GM12878 (cell line): ENCODE data around the gene RALGDS. TPM values are rescaled to one million over a fixed set of nuclear protein-coding genes. Genes with fewer than 3 reads are reported as not detected.
"Not testable (repeated sequence)": the region's sequence is repeated elsewhere in the genome, so short reads cannot be mapped to it uniquely, and the experiment has no call there.

Experiments
- ATAC-seq: fragments of 200-7000 bp; cut with Tn5 transposase; 3 replicates; pipeline ENCODE4 v1.9.1; 2020; ENCODE audit warnings: mild to moderate bottlenecking, moderate library complexity
- BruUV-seq: library from RNA; stranded (reverse); fragments of 400-500 nt; replicated peaks from 2 replicates; lab custom pipeline; 2021; lab: Mats Ljungman, UMichigan
- CTCF ChIA-PET: fragments of 300-600 bp; sonication (Branson Sonifier 250); formaldehyde crosslinking; extraction: SDS; loops from one replicate; lab custom pipeline; 2021; ENCODE audit warnings: inconsistent platforms; lab: Yijun Ruan, JAX
- POLR2A ChIA-PET: fragments of 350-600 bp; formaldehyde crosslinking; extraction: SDS; loops from one replicate; lab custom pipeline; 2021; ENCODE audit warnings: inconsistent platforms; lab: Charles Lee
- RAD21 ChIA-PET: fragments of 300-600 bp; sonication (Branson Sonifier 250); formaldehyde crosslinking; loops from one replicate; lab custom pipeline; 2023; ENCODE audit warnings: antibody characterized with exemption; ENCODE audit not compliant: unreplicated experiment; lab: Charles Lee
- SMC1A ChIA-PET: fragments of 300-600 bp; sonication (Branson Sonifier 250); formaldehyde crosslinking; loops from one replicate; lab custom pipeline; 2023; ENCODE audit not compliant: unreplicated experiment, uncharacterized antibody; lab: Charles Lee
- DNase-seq: peaks from one replicate; pipeline ENCODE4 v3.0.0-alpha.2; 2011; ENCODE audit warnings: low read depth, low spot score
- FAIRE-seq: peaks from 3 replicates; lab custom pipeline; 2011; peaks lifted over from hg19 to GRCh38; lab: Jason Lieb, UNC
- H2AFZ ChIP-seq: 2 replicates; pipeline ENCODE4 v1.6.0; 2011; ENCODE audit warnings: low read depth, low read length, control low read depth; ENCODE audit not compliant: control insufficient read depth
- H3K27ac ChIP-seq: 2 replicates; pipeline ENCODE4 v1.5.1; 2011; ENCODE audit warnings: control low read depth; ENCODE audit not compliant: control insufficient read depth, insufficient read depth
- H3K27me3 ChIP-seq, 2 experiments: replicated peaks in 1 of 2; 2 replicates each; pipeline versions ENCODE4 v1.6.0 to v1.6.1; 2011; ENCODE audit warnings: low read length in 1 of 2; ENCODE audit not compliant: control insufficient read depth in 2 of 2, insufficient read depth in 2 of 2
- H3K36me3 ChIP-seq, 2 experiments: 2 replicates each; pipeline ENCODE4 v1.5.1; 2011; ENCODE audit warnings: low read length in 1 of 2; ENCODE audit not compliant: control insufficient read depth in 2 of 2, insufficient read depth in 2 of 2
- H3K4me1 ChIP-seq: 2 replicates; pipeline ENCODE4 v1.6.1; 2011; ENCODE audit warnings: mild to moderate bottlenecking, low read length, moderate library complexity, mixed read lengths; ENCODE audit not compliant: control insufficient read depth, insufficient read depth
- H3K4me2 ChIP-seq: 2 replicates; pipeline ENCODE4 v1.6.0; 2011; ENCODE audit warnings: control low read depth; ENCODE audit not compliant: control insufficient read depth, insufficient read depth
- H3K4me3 ChIP-seq: fragments of 200-600 bp; sonication (generic); 2 replicates; pipeline ENCODE4 v1.5.1; 2016
- H3K79me2 ChIP-seq: 2 replicates; pipeline ENCODE4 v1.6.0; 2011; ENCODE audit warnings: low read length; ENCODE audit not compliant: control insufficient read depth, insufficient read depth
- H3K9ac ChIP-seq: 2 replicates; pipeline ENCODE4 v1.8.0; 2011; ENCODE audit warnings: low read length, control low read depth, mixed read lengths; ENCODE audit not compliant: control insufficient read depth, insufficient read depth
- H3K9me3 ChIP-seq: replicated peaks from 3 replicates; pipeline ENCODE4 v1.5.1; 2011; ENCODE audit warnings: mild to moderate bottlenecking, low read length; ENCODE audit not compliant: control insufficient read depth, insufficient read depth
- H4K20me1 ChIP-seq: 2 replicates; pipeline ENCODE4 v1.6.0; 2011; ENCODE audit not compliant: control insufficient read depth, insufficient read depth
- CHD2 ChIP-seq: IDR thresholded peaks from 2 replicates; pipeline ENCODE4 v1.6.1; 2011; ENCODE audit warnings: low read depth, low read length, improper control_type of control experiment, borderline replicate concordance
- ELK1 ChIP-seq: IDR thresholded peaks from 2 replicates; pipeline ENCODE4 v1.6.1; 2012; ENCODE audit warnings: low read depth, low read length, improper control_type of control experiment
- FOXM1 ChIP-seq: IDR thresholded peaks from 2 replicates; pipeline ENCODE4 v1.6.1; 2012; ENCODE audit warnings: low read depth, mild to moderate bottlenecking, inconsistent platforms, low read length, moderate library complexity
- HDAC2 ChIP-seq: fragments of 200-600 bp; sonication (generic); IDR thresholded peaks from 2 replicates; pipeline ENCODE4 v1.6.1; 2017
- KDM1A ChIP-seq: fragments of 200-600 bp; sonication (generic); IDR thresholded peaks from 2 replicates; pipeline ENCODE4 v1.6.1; 2016; ENCODE audit warnings: borderline replicate concordance
- MEF2B ChIP-seq: fragments of 450-650 bp; IDR thresholded peaks from 2 replicates; pipeline ENCODE4 v1.6.1; 2018; ENCODE audit warnings: mild to moderate bottlenecking, moderate library complexity; ENCODE audit not compliant: partially characterized antibody, poor library complexity, severe bottlenecking
- POLR2AphosphoS5 ChIP-seq: IDR thresholded peaks from 2 replicates; pipeline ENCODE4 v1.6.1; 2011; ENCODE audit warnings: mild to moderate bottlenecking, low read length, inconsistent platforms
- RAD51 ChIP-seq: fragments of 450-650 bp; IDR thresholded peaks from 2 replicates; pipeline ENCODE4 v1.6.1; 2016; ENCODE audit warnings: moderate library complexity, mild to moderate bottlenecking, inconsistent platforms
- STAT3 ChIP-seq: IDR thresholded peaks from 2 replicates; pipeline ENCODE4 v1.6.1; 2011; ENCODE audit warnings: low read depth, low read length, improper control_type of control experiment
- ZNF384 ChIP-seq: IDR thresholded peaks from 2 replicates; pipeline ENCODE4 v1.6.1; 2012; ENCODE audit warnings: low read depth, mild to moderate bottlenecking, low read length, improper control_type of control experiment, borderline replicate concordance
- ZNF622 ChIP-seq: fragments of 450-650 bp; IDR thresholded peaks from 2 replicates; pipeline ENCODE4 v1.6.1; 2017; ENCODE audit warnings: mild to moderate bottlenecking, inconsistent platforms
- WGBS: methylation state at CpG from one replicate; pipeline ENCODE4 v1.1.6; 2016; ENCODE audit warnings: low lambda C conversion rate; ENCODE audit not compliant: insufficient replicate concordance, insufficient coverage; ENCODE audit errors: missing lambda C conversion rate; 5-methylcytosine and 5-hydroxymethylcytosine counted together
- in situ Hi-C: fragments of 300-500 bp; cut with MboI; formaldehyde crosslinking; loops from 9 replicates; pipeline ENCODE4 v1.14.3; 2018; ENCODE audit warnings: mixed read lengths
- intact Hi-C: fragments of 100-400 bp; cut with micrococcal nuclease; formaldehyde crosslinking; loops from one replicate; pipeline ENCODE4 v1.14.2; 2022; ENCODE audit not compliant: unreplicated experiment
- polyA plus RNA-seq, 11 experiments: library from polyadenylated mRNA; depleted of rRNA in 4 of 11; unstranded in 6 of 11; stranded (reverse) in 5 of 11; fragments of >200 nt; fragmentation: Nextera tagmentation in 4 of 11; fragmentation: Illumina TruSeq in 1 of 11; extraction: Ambion mirVana in 4 of 11; extraction: Trizol in 1 of 11; gene quantifications; 1 replicate in 1 of 11; 2 replicates in 10 of 11; pipeline versions ENCODE4 v1.2.1 to v1.2.3, GENCODE V29; 2011 to 2016; ENCODE audit warnings: inconsistent platforms in 2 of 11, missing spikeins in 2 of 11, low read depth in 1 of 11
- total RNA-seq, 4 experiments: library from RNA; depleted of rRNA in 3 of 4; stranded (reverse); fragments of >200 nt in 3 of 4; fragmentation: Illumina TruSeq in 1 of 4; extraction: Trizol in 1 of 4; gene quantifications; 2 replicates each; pipeline versions ENCODE4 v1.2.1 to v1.2.3, GENCODE V29; 2013 to 2021

RALGDS gene
- total and polyA plus RNA-seq, 10 of the 15 experiments (the other 5 are each of a cell fraction or from before 2014, with no cell fraction given) = 1.3 to 48.6 (median 21.2) TPM

- no peak for TF ChIP-seq MEF2B
- no peak for TF ChIP-seq HDAC2
- no peak for TF ChIP-seq FOXM1
- TF ChIP-seq CHD2 = no peak
- TF ChIP-seq ZNF622 = no peak
- no peak for TF ChIP-seq STAT3
Observed at GRCh38 chr9:133170716-133171115, 49.7 kb upstream of the RALGDS start (continued).

GRCh38 chr9:133169687-133170086 is 48.6 kb upstream of the RALGDS start:
- H3K27me3 ChIP-seq = peaks cover 4 to 13% of the 10 kb centered on the region in 2 experiments
- H3K4me1 ChIP-seq, in situ Hi-C loops, ATAC-seq, H3K4me2 ChIP-seq, H3K36me3 ChIP-seq, FAIRE-seq, H2AFZ ChIP-seq, intact Hi-C loops, SMC1A ChIA-PET, H3K79me2 ChIP-seq, BruUV-seq, RAD21 ChIA-PET, H3K9ac ChIP-seq, H4K20me1 ChIP-seq, DNase-seq, H3K4me3 ChIP-seq, H3K27ac ChIP-seq, H3K9me3 ChIP-seq: not testable (repeated sequence)
- WGBS = 39% methylated on average over 11 of the region's 12 CpGs
- ChIA-PET CTCF (interaction anchor here (0.9 kb wide), 1 partner anchor 10 kb away, joined by 5 read pairs; no protein-coding TSS in a partner anchor), POLR2A (interaction anchor here (0.7 kb wide), 2 partner anchors 60 to 160 kb away, joined by 4 to 6 read pairs; no protein-coding TSS in a partner anchor)

- Histone ChIP-seq H3K4me3 (no peak overlapping the region), H4K20me1 (no peaks in the 10 kb centered on the region), H3K79me2 (no peaks in the 10 kb centered on the region), H3K4me1 (peaks cover under 1% of the 10 kb centered on the region), H3K27ac (no peak overlapping the region), H3K27me3 (peaks cover 4 to 13% of the 10 kb centered on the region in 2 experiments), H3K9ac (no peak overlapping the region), H3K9me3 (no peaks in the 10 kb centered on the region)
- in situ Hi-C loops (no loop called here), intact Hi-C loops (no loop called here)
- ChIA-PET CTCF (no interaction called here), RAD21 (no interaction called here), SMC1A (no interaction called here)
- no TSS peak for BruUV-seq
- no peak for FAIRE-seq
- ATAC-seq = no peak
- no peak for DNase-seq
- no peak for TF ChIP-seq RAD51
- TF ChIP-seq POLR2AphosphoS5 = no peak
- no peak for TF ChIP-seq ZNF384
- TF ChIP-seq KDM1A = no peak
- no peak for TF ChIP-seq ELK1
- TF ChIP-seq, all 136 proteins: peak for 0
- no peak overlapping the region for H3K4me2 ChIP-seq
- no peaks in the 10 kb centered on the region for H3K36me3 ChIP-seq
- 85% methylated on average over 13 of the region's 13 CpGs for WGBS
- POLR2A ChIA-PET = no interaction called here
- H2AFZ ChIP-seq = no peak overlapping the region
Observed at GRCh38 chr9:133169102-133169501, 48.1 kb upstream of the RALGDS start.
